ENCODE measurements around the gene NECTIN2.

NECTIN2 gene

GRCh38 chr19:44810234-44811121 is 35.6 kb upstream of the NECTIN2 start:
- peaks cover 34% of the 10 kb centered on the region for H3K4me1 ChIP-seq (ENCODE audit: insufficient read depth, low read length)
- no peak overlapping the region for H2AFZ ChIP-seq (ENCODE audit: low read depth, low read length)
- no peak overlapping the region for H3K4me3 ChIP-seq (ENCODE audit: low read length)
- no peaks in the 10 kb centered on the region for H3K27me3 ChIP-seq (ENCODE audit: insufficient read depth, low read length)
- no peaks in the 10 kb centered on the region for H3K9me3 ChIP-seq (ENCODE audit: low read length)
- no peaks in the 10 kb centered on the region for H3K36me3 ChIP-seq (ENCODE audit: insufficient read depth, low read length)

- peaks cover 34% of the 10 kb centered on the region for H3K4me1 ChIP-seq (ENCODE audit: insufficient read depth, low read length)
- no peaks in the 10 kb centered on the region for H3K9me3 ChIP-seq (ENCODE audit: low read length)
- H3K27me3 ChIP-seq (ENCODE audit: insufficient read depth, low read length): no peaks in the 10 kb centered on the region
- H3K36me3 ChIP-seq (ENCODE audit: insufficient read depth, low read length): no peaks in the 10 kb centered on the region
- no peak overlapping the region for H3K4me3 ChIP-seq (ENCODE audit: low read length)
- no peak overlapping the region for H2AFZ ChIP-seq (ENCODE audit: low read depth, low read length)
Observed at GRCh38 chr19:44811122-44811419, 35.0 kb upstream of the NECTIN2 start.

GRCh38 chr19:44812142-44812718 is 33.9 kb upstream of the NECTIN2 start:
- H3K36me3 ChIP-seq (ENCODE audit: insufficient read depth, low read length): no peaks in the 10 kb centered on the region
- H3K27me3 ChIP-seq (ENCODE audit: insufficient read depth, low read length): no peaks in the 10 kb centered on the region
- H2AFZ ChIP-seq (ENCODE audit: low read depth, low read length): no peak overlapping the region
- no peak overlapping the region for H3K4me3 ChIP-seq (ENCODE audit: low read length)
- H3K4me1 ChIP-seq (ENCODE audit: insufficient read depth, low read length): peaks cover 26% of the 10 kb centered on the region
- no peaks in the 10 kb centered on the region for H3K9me3 ChIP-seq (ENCODE audit: low read length)

GRCh38 chr19:44813070-44813840 is 32.8 kb upstream of the NECTIN2 start:
- Histone ChIP-seq H2AFZ (ENCODE audit: low read depth, low read length) (no peak overlapping the region), H3K36me3 (ENCODE audit: insufficient read depth, low read length) (no peaks in the 10 kb centered on the region), H3K4me3 (ENCODE audit: low read length) (no peak overlapping the region), H3K9me3 (ENCODE audit: low read length) (no peaks in the 10 kb centered on the region), H3K27me3 (ENCODE audit: insufficient read depth, low read length) (no peaks in the 10 kb centered on the region), H3K4me1 (ENCODE audit: insufficient read depth, low read length) (peaks cover 21% of the 10 kb centered on the region)

- Histone ChIP-seq H3K4me1 (ENCODE audit: insufficient read depth, low read length) (peaks cover 18% of the 10 kb centered on the region), H2AFZ (ENCODE audit: low read depth, low read length) (no peak overlapping the region), H3K36me3 (ENCODE audit: insufficient read depth, low read length) (no peaks in the 10 kb centered on the region), H3K4me3 (ENCODE audit: low read length) (no peak overlapping the region), H3K9me3 (ENCODE audit: low read length) (no peaks in the 10 kb centered on the region), H3K27me3 (ENCODE audit: insufficient read depth, low read length) (no peaks in the 10 kb centered on the region)
Observed at GRCh38 chr19:44813841-44814470, 32.1 kb upstream of the NECTIN2 start.

- H3K36me3 ChIP-seq (ENCODE audit: insufficient read depth, low read length): no peaks in the 10 kb centered on the region
- no peaks in the 10 kb centered on the region for H3K9me3 ChIP-seq (ENCODE audit: low read length)
- H2AFZ ChIP-seq (ENCODE audit: low read depth, low read length): no peak overlapping the region
- no peak overlapping the region for H3K4me3 ChIP-seq (ENCODE audit: low read length)
- H3K4me1 ChIP-seq (ENCODE audit: insufficient read depth, low read length): peaks cover 13% of the 10 kb centered on the region
- no peaks in the 10 kb centered on the region for H3K27me3 ChIP-seq (ENCODE audit: insufficient read depth, low read length)
Observed at GRCh38 chr19:44814517-44814916, 31.6 kb upstream of the NECTIN2 start.

GRCh38 chr19:44816301-44816700 is 29.8 kb upstream of the NECTIN2 start:
- Histone ChIP-seq H3K4me3 (ENCODE audit: low read length) (no peak overlapping the region), H3K36me3 (ENCODE audit: insufficient read depth, low read length) (no peaks in the 10 kb centered on the region), H3K9me3 (ENCODE audit: low read length) (no peaks in the 10 kb centered on the region), H3K4me1 (ENCODE audit: insufficient read depth, low read length) (peaks cover 3% of the 10 kb centered on the region), H2AFZ (ENCODE audit: low read depth, low read length) (no peak overlapping the region), H3K27me3 (ENCODE audit: insufficient read depth, low read length) (no peaks in the 10 kb centered on the region)

GRCh38 chr19:44817725-44818465 is 28.2 kb upstream of the NECTIN2 start:
- H3K4me3 ChIP-seq (ENCODE audit: low read length): no peak overlapping the region
- no peaks in the 10 kb centered on the region for H3K36me3 ChIP-seq (ENCODE audit: insufficient read depth, low read length)
- no peaks in the 10 kb centered on the region for H3K27me3 ChIP-seq (ENCODE audit: insufficient read depth, low read length)
- no peak overlapping the region for H2AFZ ChIP-seq (ENCODE audit: low read depth, low read length)
- peaks cover under 1% of the 10 kb centered on the region for H3K4me1 ChIP-seq (ENCODE audit: insufficient read depth, low read length)
- H3K9me3 ChIP-seq (ENCODE audit: low read length): no peaks in the 10 kb centered on the region

- no peaks in the 10 kb centered on the region for H3K9me3 ChIP-seq (ENCODE audit: low read length)
- peaks cover 6% of the 10 kb centered on the region for H3K4me1 ChIP-seq (ENCODE audit: insufficient read depth, low read length)
- H3K4me3 ChIP-seq (ENCODE audit: low read length): no peak overlapping the region
- no peaks in the 10 kb centered on the region for H3K27me3 ChIP-seq (ENCODE audit: insufficient read depth, low read length)
- no peaks in the 10 kb centered on the region for H3K36me3 ChIP-seq (ENCODE audit: insufficient read depth, low read length)
- no peak overlapping the region for H2AFZ ChIP-seq (ENCODE audit: low read depth, low read length)
Observed at GRCh38 chr19:44818466-44819031, 27.5 kb upstream of the NECTIN2 start.

- no peaks in the 10 kb centered on the region for H3K36me3 ChIP-seq (ENCODE audit: insufficient read depth, low read length)
- H3K4me1 ChIP-seq (ENCODE audit: insufficient read depth, low read length): peaks cover 6% of the 10 kb centered on the region
Observed at GRCh38 chr19:44819246-44819832, 26.8 kb upstream of the NECTIN2 start.

GRCh38 chr19:44820648-44821609 is 25.2 kb upstream of the NECTIN2 start:
- Histone ChIP-seq H2AFZ (ENCODE audit: low read depth, low read length) (no peak overlapping the region), H3K9me3 (ENCODE audit: low read length) (no peaks in the 10 kb centered on the region), H3K4me3 (ENCODE audit: low read length) (no peak overlapping the region), H3K27me3 (ENCODE audit: insufficient read depth, low read length) (no peaks in the 10 kb centered on the region), H3K4me1 (ENCODE audit: insufficient read depth, low read length) (peaks cover 6% of the 10 kb centered on the region), H3K36me3 (ENCODE audit: insufficient read depth, low read length) (no peaks in the 10 kb centered on the region)

More at GRCh38 chr19:44819246-44819832, 26.8 kb upstream of the NECTIN2 start:
- H3K4me3 ChIP-seq (ENCODE audit: low read length): no peak overlapping the region
- no peak overlapping the region for H2AFZ ChIP-seq (ENCODE audit: low read depth, low read length)
- no peaks in the 10 kb centered on the region for H3K27me3 ChIP-seq (ENCODE audit: insufficient read depth, low read length)
- H3K9me3 ChIP-seq (ENCODE audit: low read length): no peaks in the 10 kb centered on the region
